Measurements from ENCODE around the gene GNG7.

Gene GNG7

DNA sequence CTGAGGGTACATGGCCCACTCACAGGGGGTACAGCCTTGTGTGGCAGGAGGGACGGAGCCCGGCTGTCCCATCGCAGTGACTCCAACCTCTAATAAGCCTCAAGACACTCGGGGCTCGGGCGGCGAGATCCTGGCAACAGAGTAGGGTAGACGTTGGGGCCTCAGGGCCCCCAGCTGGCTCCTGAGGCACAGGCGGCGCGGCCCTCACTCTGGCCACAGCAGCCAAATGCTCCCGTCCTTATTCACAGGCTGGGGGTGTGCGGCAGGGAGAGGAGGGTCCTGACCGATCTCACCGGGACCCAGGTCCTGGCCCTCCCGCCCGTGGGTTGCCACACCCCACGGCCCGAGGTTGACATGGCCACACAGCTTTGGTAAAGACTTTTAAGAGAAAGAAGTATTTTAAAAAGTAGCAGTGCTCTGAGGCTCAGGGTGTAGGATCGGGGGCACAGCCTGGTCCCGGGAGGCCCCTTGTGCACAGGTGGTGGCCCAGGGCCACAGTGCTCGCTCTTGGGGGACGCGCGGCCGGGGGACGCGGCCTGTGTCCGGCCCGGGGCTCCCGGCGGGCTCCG lies 29.7 kb upstream of the GNG7 start:
- H3K9me3 ChIP-seq (ENCODE audit: severe bottlenecking): no peaks in the 10 kb centered on the region
- no peak for DNase-seq (ENCODE audit: low spot score)
- no peak for ATAC-seq (ENCODE audit: low read depth)
- H3K27ac ChIP-seq (ENCODE audit: poor library complexity, severe bottlenecking): no peak overlapping the region
- H3K4me3 ChIP-seq (ENCODE audit: severe bottlenecking): no peak overlapping the region
- H3K4me1 ChIP-seq (ENCODE audit: insufficient read depth, poor library complexity, severe bottlenecking): no peaks in the 10 kb centered on the region
- H3K27me3 ChIP-seq (ENCODE audit: insufficient read depth, poor library complexity, severe bottlenecking): no peaks in the 10 kb centered on the region
- no peak for TF ChIP-seq CTCF (IDR thresholded peaks at IDR 0.05; ENCODE audit: poor library complexity, severe bottlenecking)
- peaks cover 14% of the 10 kb centered on the region for H3K36me3 ChIP-seq (ENCODE audit: low read depth)

DNA sequence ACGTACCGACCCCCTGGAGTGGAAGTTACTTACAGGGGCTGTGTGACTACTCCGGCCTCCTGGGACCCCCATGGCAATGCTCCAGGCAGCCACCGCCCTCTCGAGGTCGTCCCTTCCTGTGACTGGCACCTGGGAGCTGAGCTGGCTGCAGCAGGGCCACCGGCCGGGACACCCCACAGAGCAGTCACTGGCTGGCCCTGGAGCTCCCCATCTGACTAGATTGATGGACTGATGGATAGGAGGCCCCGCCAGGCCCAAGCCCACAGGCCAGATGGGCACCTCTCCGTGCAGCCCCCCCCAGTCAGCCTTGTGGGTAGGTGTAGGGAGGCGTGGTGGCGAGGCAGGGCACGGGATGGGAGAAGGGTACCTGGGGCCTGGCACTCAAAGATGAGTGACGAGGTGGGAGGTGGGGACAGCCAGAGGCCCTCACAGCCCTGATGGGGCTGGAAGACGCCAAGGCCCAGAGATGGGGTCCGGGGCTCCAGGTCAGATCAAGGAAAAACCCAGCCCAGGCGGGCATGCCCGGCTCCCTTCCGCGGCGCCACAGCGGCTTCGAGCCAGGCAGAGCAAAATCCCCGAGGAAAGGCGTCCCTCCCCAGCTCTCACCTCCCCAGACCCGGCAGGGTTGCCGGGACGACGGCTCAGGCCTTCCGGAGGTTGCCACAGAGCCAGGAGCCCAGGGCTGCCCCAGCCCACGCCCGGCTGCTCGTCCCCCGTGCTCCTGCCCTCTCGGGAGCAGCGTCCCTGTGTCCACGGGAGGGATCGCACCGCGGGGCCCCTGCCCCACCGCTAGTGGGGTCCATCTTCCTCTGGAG lies 28.9 kb upstream of the GNG7 start:
- Histone ChIP-seq H3K9me3 (ENCODE audit: severe bottlenecking) (no peaks in the 10 kb centered on the region), H3K4me3 (ENCODE audit: severe bottlenecking) (no peak overlapping the region), H3K27me3 (ENCODE audit: insufficient read depth, poor library complexity, severe bottlenecking) (no peaks in the 10 kb centered on the region), H3K4me1 (ENCODE audit: insufficient read depth, poor library complexity, severe bottlenecking) (no peaks in the 10 kb centered on the region), H3K36me3 (ENCODE audit: low read depth) (peaks cover 8% of the 10 kb centered on the region), H3K27ac (ENCODE audit: poor library complexity, severe bottlenecking) (no peak overlapping the region)
- no peak for TF ChIP-seq CTCF (IDR thresholded peaks at IDR 0.05; ENCODE audit: poor library complexity, severe bottlenecking)
- ATAC-seq (ENCODE audit: low read depth) (no peak), DNase-seq (ENCODE audit: low spot score) (no peak)

- no peak for ATAC-seq (ENCODE audit: low read depth)
- no peak for DNase-seq (ENCODE audit: low spot score)
- no peak for TF ChIP-seq CTCF (IDR thresholded peaks at IDR 0.05; ENCODE audit: poor library complexity, severe bottlenecking)
- no peaks in the 10 kb centered on the region for H3K4me1 ChIP-seq (ENCODE audit: insufficient read depth, poor library complexity, severe bottlenecking)
- no peaks in the 10 kb centered on the region for H3K36me3 ChIP-seq (ENCODE audit: low read depth)
- no peak overlapping the region for H3K27ac ChIP-seq (ENCODE audit: poor library complexity, severe bottlenecking)
- H3K27me3 ChIP-seq (ENCODE audit: insufficient read depth, poor library complexity, severe bottlenecking): no peaks in the 10 kb centered on the region
- H3K9me3 ChIP-seq (ENCODE audit: severe bottlenecking): no peaks in the 10 kb centered on the region
- no peak overlapping the region for H3K4me3 ChIP-seq (ENCODE audit: severe bottlenecking)
Measured at GRCh38 chr19:2729943-2730818, 27.7 kb upstream of the GNG7 start.

- no peaks in the 10 kb centered on the region for H3K36me3 ChIP-seq (ENCODE audit: low read depth)
- no peak for ATAC-seq (ENCODE audit: low read depth)
Measured at GRCh38 chr19:2728783-2729387, 26.4 kb upstream of the GNG7 start.

More at GRCh38 chr19:2728783-2729387, 26.4 kb upstream of the GNG7 start:
- Histone ChIP-seq H3K4me3 (ENCODE audit: severe bottlenecking) (no peak overlapping the region), H3K4me1 (ENCODE audit: insufficient read depth, poor library complexity, severe bottlenecking) (no peaks in the 10 kb centered on the region), H3K27me3 (ENCODE audit: insufficient read depth, poor library complexity, severe bottlenecking) (no peaks in the 10 kb centered on the region), H3K27ac (ENCODE audit: poor library complexity, severe bottlenecking) (no peak overlapping the region), H3K9me3 (ENCODE audit: severe bottlenecking) (no peaks in the 10 kb centered on the region)
- DNase-seq (ENCODE audit: low spot score): no peak
- TF ChIP-seq CTCF (IDR thresholded peaks at IDR 0.05; ENCODE audit: poor library complexity, severe bottlenecking): no peak
